Bronchial epithelial cell (primary cell): ENCODE measurements around the gene GDF2. TPM values are rescaled to one million over a fixed set of nuclear protein-coding genes. Genes with fewer than 3 reads are reported as not detected.

Source experiments
- DNase-seq: peaks from one replicate; pipeline ENCODE4 v3.0.0-alpha.2; 2010; ENCODE audit warnings: low read depth
- FAIRE-seq: peaks from 2 replicates; lab custom pipeline; 2011; peaks lifted over from hg19 to GRCh38; lab: Jason Lieb, UNC
- H3K27me3 ChIP-seq: 2 replicates; pipeline ENCODE4 v1.5.1; 2011; ENCODE audit warnings: low read length; ENCODE audit not compliant: control insufficient read depth, insufficient read depth
- H3K36me3 ChIP-seq: 2 replicates; pipeline ENCODE4 v1.5.1; 2011; ENCODE audit warnings: low read length; ENCODE audit not compliant: control insufficient read depth, insufficient read depth
- H3K4me3 ChIP-seq: 2 replicates; pipeline ENCODE4 v1.5.1; 2011; ENCODE audit warnings: mild to moderate bottlenecking, low read depth, low read length, control low read depth
- total RNA-seq: library from RNA; depleted of rRNA; stranded (reverse); fragments of >200 nt; gene quantifications from 2 replicates; pipeline ENCODE4 v1.2.1, GENCODE V29; 2014
- TF ChIP-seq, protein P1 (sequence below): IDR thresholded peaks from 2 replicates; pipeline ENCODE4 v1.5.1; 2011; ENCODE audit warnings: mild to moderate bottlenecking, moderate library complexity, low read length, control low read depth, inconsistent platforms; ENCODE audit not compliant: insufficient read depth, severe bottlenecking

Gene GDF2
- total RNA-seq, 1 donor from 2014 or later: not detected

GRCh38 chr10:47363781-47364180 is 41.5 kb downstream of the GDF2 start:
- no peak for DNase-seq
- TF ChIP-seq, protein P1, sequence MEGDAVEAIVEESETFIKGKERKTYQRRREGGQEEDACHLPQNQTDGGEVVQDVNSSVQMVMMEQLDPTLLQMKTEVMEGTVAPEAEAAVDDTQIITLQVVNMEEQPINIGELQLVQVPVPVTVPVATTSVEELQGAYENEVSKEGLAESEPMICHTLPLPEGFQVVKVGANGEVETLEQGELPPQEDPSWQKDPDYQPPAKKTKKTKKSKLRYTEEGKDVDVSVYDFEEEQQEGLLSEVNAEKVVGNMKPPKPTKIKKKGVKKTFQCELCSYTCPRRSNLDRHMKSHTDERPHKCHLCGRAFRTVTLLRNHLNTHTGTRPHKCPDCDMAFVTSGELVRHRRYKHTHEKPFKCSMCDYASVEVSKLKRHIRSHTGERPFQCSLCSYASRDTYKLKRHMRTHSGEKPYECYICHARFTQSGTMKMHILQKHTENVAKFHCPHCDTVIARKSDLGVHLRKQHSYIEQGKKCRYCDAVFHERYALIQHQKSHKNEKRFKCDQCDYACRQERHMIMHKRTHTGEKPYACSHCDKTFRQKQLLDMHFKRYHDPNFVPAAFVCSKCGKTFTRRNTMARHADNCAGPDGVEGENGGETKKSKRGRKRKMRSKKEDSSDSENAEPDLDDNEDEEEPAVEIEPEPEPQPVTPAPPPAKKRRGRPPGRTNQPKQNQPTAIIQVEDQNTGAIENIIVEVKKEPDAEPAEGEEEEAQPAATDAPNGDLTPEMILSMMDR: no peak
- Histone ChIP-seq H3K36me3 (no peaks in the 10 kb centered on the region), H3K27me3 (peaks cover 4% of the 10 kb centered on the region), H3K4me3 (no peak overlapping the region)
- no peak for FAIRE-seq

GRCh38 chr10:47364366-47364765 is 42.1 kb downstream of the GDF2 start:
- TF ChIP-seq, protein P1: no peak
- peaks cover 4% of the 10 kb centered on the region for H3K27me3 ChIP-seq
- FAIRE-seq (no peak), DNase-seq (no peak)
- no peak overlapping the region for H3K4me3 ChIP-seq
- H3K36me3 ChIP-seq: no peaks in the 10 kb centered on the region

DNA sequence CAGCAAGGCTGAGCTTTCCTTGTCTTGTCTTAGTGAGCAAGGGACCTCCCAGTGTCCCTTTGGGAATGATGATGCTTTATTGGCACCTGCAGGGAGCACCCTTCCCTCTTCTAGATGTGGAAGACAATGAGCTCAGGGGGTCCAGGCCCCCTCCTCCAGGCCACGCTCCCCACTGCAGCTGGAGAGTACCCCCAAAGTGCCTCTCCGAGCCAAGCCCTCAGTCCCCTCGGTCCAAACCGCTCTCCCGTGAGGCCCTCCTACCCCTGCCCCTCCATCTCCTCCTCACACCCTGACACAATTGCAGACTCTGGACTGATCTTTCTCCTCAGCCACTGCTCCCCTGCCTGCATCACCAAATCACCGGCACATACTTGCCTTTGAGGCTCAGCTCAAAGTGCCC is 42.7 kb downstream of the GDF2 start:
- Histone ChIP-seq H3K36me3 (no peaks in the 10 kb centered on the region), H3K27me3 (peaks cover 4% of the 10 kb centered on the region), H3K4me3 (no peak overlapping the region)
- no peak for DNase-seq
- no peak for FAIRE-seq
- TF ChIP-seq, protein P1: no peak

DNA sequence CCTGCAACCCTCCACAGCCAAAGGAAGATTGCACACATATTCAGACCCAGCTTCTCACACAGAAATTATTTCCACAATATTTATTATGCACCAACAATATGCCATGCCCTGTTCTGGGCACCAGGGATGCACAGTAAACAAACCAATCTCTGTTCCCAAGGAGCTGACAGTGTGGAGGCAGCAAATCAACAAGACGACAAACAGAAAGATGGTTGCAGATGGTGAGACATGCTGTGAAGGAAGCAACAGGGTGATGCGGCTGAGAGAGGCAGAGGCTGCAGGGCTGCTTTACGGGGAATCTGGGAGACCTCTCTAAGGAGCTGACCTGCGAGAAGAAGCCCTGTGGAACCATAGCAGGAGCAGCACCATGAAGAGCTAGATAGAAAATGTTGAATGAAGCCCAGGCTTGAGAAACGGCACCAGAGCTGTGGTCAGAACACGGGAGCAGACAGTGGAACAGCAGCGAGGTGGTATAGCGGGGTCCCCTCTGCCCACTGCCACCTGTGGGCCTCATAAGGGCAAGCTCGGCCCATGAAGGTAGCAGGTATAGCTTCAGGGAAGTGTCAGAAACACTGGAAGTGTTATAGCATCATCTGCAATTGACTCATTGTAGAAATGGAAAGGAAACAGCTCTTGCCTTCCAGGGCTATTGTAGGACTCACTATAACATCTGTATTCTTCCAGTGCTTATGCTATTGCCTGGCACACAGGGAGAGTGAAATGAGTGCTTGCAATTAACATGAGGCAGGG is 43.4 kb downstream of the GDF2 start:
- TF ChIP-seq, protein P1: no peak
- Histone ChIP-seq H3K27me3 (peaks cover 4% of the 10 kb centered on the region), H3K4me3 (no peak overlapping the region), H3K36me3 (no peaks in the 10 kb centered on the region)
- no peak for DNase-seq
- FAIRE-seq: no peak

- Histone ChIP-seq H3K4me3 (no peak overlapping the region), H3K36me3 (no peaks in the 10 kb centered on the region), H3K27me3 (peaks cover 4% of the 10 kb centered on the region)
- DNase-seq: no peak
- no peak for FAIRE-seq
- TF ChIP-seq, protein P1: no peak
These were observed 44.0 kb downstream of the GDF2 start for GRCh38 chr10:47366181-47366631.
